Measurements from ENCODE around the gene DLGAP4. TPM values are rescaled to one million over a fixed set of nuclear protein-coding genes. Genes with fewer than 3 reads are reported as not detected.

The DLGAP4 gene
- total and polyA plus RNA-seq, 2 of the 13 experiments (the other 11 are each of a cell fraction or from before 2014, with no cell fraction given), result 15.2 to 26.7 TPM

DNA sequence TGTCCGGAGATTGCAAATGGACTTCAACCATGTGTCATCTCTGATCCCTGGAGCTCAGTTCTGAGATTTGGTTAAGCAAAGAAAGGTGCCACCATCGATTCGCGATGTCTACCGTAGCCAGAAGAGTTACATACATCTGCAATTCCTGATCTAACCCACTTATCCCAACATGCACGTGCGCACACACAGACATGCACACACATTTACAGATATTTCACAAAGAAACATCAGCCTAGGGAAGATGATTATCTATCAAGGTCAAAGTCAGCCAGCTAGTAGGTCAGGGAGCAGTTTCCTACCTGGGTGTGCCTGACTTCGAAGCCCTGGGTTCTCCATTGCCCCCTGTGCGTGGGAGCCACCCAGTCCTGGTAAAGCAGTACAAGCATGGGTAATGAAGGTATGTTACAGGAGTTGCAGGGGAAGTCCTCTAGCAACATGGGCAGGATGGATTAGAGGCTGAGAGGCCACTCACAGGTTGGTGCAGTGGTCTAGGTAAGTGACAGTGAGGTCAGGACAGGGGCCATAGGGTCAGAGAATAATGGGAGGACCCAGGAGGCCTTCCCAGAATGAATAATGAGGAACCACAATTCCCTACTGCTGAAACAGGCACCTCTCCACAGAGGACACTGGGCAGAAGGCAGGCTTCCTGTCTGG, 150.0 kb downstream of the DLGAP4 start (continued):
- TF ChIP-seq, protein P1, sequence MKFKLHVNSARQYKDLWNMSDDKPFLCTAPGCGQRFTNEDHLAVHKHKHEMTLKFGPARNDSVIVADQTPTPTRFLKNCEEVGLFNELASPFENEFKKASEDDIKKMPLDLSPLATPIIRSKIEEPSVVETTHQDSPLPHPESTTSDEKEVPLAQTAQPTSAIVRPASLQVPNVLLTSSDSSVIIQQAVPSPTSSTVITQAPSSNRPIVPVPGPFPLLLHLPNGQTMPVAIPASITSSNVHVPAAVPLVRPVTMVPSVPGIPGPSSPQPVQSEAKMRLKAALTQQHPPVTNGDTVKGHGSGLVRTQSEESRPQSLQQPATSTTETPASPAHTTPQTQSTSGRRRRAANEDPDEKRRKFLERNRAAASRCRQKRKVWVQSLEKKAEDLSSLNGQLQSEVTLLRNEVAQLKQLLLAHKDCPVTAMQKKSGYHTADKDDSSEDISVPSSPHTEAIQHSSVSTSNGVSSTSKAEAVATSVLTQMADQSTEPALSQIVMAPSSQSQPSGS (CRISPR knock-in tag; IDR thresholded peaks at IDR 0.05), result no peak
- TF ChIP-seq ZBTB40 (IDR thresholded peaks at IDR 0.05), result no peak
- TF ChIP-seq ZBTB40 (CRISPR knock-in tag; IDR thresholded peaks at IDR 0.05), result no peak
- TF ChIP-seq ZBTB20 (CRISPR knock-in tag; IDR thresholded peaks at IDR 0.05; ENCODE audit: borderline replicate concordance, low read depth), result no peak
- no peak for TF ChIP-seq ZNF143 (CRISPR knock-in tag; IDR thresholded peaks at IDR 0.05)
- TF ChIP-seq SKI (IDR thresholded peaks at IDR 0.05; ENCODE audit: partially characterized antibody), result peak; percentile 60
- TF ChIP-seq ZNF354B (CRISPR knock-in tag; IDR thresholded peaks at IDR 0.05), result no peak
- no peak; the same call in 1 of the 2 replicates for TF ChIP-seq MYPOP (CRISPR knock-in tag; IDR thresholded peaks at IDR 0.05)
- peak; percentile 74; the same call in 1 of the 2 replicates for TF ChIP-seq GFI1 (CRISPR knock-in tag; IDR thresholded peaks at IDR 0.05; ENCODE audit: borderline replicate concordance)
- peak; percentile 33; the same call in 1 of the 2 replicates for TF ChIP-seq ZNF574 (CRISPR knock-in tag; IDR thresholded peaks at IDR 0.05)
- 0 out of 2 replicates have a peak, but pooled peaks have one; percentile 32 for TF ChIP-seq JUN (CRISPR knock-in tag; IDR thresholded peaks at IDR 0.05)
- no peak for TF ChIP-seq ZSCAN29 (CRISPR knock-in tag; conservative IDR thresholded peaks at IDR 0.05)
- 0 out of 2 replicates have a peak, but pooled peaks have one; percentile 15 for TF ChIP-seq SPEN (CRISPR knock-in tag; IDR thresholded peaks at IDR 0.05; ENCODE audit: low read depth)
- no peak for TF ChIP-seq ZFP90 (CRISPR knock-in tag; IDR thresholded peaks at IDR 0.05; ENCODE audit: borderline replicate concordance)

Data from HepG2 (cell line).